RWPE1 (cell line): Measurements from ENCODE around the gene ATP5F1A.
A peak's percentile ranks its signal among the peaks of the same experiment; 100 is the strongest.

Experiments used
- CTCF ChIA-PET: fragments of 350-600 bp; sonication (Branson Sonifier 250); formaldehyde crosslinking; extraction: SDS; loops from one replicate; lab custom pipeline; 2021; lab: Yijun Ruan, JAX
- POLR2A ChIA-PET: fragments of 400-600 bp; formaldehyde crosslinking; extraction: SDS; loops from one replicate; lab custom pipeline; 2020; ENCODE audit warnings: antibody characterized with exemption; ENCODE audit not compliant: low non-redundant PET; lab: Yijun Ruan, JAX
- DNase-seq: peaks from one replicate; pipeline ENCODE4 v3.0.0; 2012; ENCODE audit warnings: low spot score
- H3K27ac ChIP-seq: fragments of 450-650 bp; 2 replicates; pipeline ENCODE4 v1.5.1; 2017
- TF ChIP-seq, protein P1 (sequence below): fragments of 450-650 bp; conservative IDR thresholded peaks from 2 replicates; pipeline ENCODE4 v1.5.1; 2017; ENCODE audit warnings: low read depth, mild to moderate bottlenecking

The ATP5F1A gene

DNA sequence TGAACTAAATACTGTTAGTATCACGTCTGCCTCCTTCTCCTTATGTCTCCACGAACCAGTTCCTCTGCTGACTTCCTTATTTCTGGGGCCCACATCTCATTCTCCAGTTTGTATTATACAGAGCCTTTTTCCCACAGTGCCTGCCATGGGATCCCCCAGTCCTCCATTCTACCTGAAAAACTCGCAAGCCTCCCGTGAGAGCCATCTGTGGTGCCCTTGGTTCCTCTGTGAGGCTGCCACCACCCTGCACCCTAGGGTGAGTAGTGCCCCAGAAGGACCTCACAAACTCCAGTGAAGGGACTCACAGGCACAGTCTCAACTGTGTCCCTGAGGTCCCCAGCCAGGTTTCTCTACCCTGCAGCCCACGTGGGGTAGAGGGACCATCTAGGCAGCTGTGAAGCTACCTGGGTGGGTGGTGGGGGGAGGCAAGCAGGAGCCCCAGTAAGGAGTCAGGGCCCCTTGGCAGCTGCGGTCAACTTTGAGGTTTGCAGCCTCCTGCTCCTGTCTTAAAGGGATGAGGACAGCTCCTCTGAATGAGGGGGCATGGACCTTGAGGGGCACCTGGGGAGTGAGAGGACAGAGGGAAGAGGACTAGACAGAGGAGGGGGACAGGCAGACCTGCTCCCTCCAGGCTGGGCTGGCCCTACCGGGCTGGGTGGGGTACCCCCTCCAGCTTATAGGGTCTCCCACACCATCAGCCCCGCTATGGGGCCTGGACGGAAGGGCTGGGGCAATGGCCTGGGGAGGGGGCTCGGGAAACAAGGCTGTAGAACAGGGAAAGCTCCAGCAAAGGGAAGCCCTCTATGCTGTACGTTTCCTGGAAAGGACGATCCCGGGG is 27.1 kb downstream of the ATP5F1A start:
- ChIA-PET CTCF (interaction anchor here (0.5 kb wide), 1 partner anchor 34 kb away, joined by 4 read pairs; no protein-coding TSS in a partner anchor), POLR2A (no interaction called here)
- H3K27ac ChIP-seq, result peak overlapping the region; percentile 58
- DNase-seq, result no peak
- TF ChIP-seq, protein P1, sequence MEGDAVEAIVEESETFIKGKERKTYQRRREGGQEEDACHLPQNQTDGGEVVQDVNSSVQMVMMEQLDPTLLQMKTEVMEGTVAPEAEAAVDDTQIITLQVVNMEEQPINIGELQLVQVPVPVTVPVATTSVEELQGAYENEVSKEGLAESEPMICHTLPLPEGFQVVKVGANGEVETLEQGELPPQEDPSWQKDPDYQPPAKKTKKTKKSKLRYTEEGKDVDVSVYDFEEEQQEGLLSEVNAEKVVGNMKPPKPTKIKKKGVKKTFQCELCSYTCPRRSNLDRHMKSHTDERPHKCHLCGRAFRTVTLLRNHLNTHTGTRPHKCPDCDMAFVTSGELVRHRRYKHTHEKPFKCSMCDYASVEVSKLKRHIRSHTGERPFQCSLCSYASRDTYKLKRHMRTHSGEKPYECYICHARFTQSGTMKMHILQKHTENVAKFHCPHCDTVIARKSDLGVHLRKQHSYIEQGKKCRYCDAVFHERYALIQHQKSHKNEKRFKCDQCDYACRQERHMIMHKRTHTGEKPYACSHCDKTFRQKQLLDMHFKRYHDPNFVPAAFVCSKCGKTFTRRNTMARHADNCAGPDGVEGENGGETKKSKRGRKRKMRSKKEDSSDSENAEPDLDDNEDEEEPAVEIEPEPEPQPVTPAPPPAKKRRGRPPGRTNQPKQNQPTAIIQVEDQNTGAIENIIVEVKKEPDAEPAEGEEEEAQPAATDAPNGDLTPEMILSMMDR, result no peak

DNA sequence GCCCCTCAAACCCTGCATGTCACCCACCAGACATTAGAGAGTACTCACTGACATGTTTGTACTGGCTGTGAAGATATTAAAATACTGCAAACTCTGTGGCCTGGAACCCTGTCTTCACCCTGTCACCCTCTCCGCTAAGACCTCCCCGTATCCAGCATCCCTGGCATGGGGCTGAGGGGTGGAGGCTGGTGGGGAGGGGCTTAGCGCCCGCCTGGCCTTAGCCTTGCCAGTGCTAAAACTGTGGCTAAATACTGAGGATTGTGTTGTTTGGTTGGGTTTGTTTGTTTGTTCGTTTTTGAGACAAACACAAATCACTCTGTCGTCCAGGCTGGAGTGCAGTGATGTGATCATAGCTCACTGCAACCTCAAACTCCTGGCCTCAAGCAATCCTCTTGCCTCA is 27.9 kb downstream of the ATP5F1A start:
- ChIA-PET CTCF (no interaction called here), POLR2A (no interaction called here)
- no peak for DNase-seq
- TF ChIP-seq, protein P1, result no peak
- peak overlapping the region; percentile 58 for H3K27ac ChIP-seq

DNA sequence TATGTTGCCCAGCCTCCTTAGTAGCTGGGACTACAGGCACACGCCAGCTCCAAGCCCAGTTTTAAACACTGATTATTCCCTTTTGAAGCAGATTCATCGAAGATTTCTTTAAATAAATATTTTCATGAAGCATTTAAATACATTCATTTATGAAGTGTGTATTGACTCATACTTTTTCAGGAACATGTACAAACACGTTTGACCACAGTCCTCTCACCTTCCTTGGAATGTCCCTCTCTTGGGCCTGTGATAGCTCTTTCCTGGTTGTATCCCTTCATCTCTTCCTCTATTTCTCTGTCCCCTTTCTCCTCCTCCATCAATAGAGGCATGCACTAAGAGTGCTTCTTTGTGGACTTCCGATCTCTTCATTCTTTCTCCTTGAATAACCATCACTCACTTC is 28.6 kb downstream of the ATP5F1A start:
- POLR2A ChIA-PET, result no interaction called here
- TF ChIP-seq, protein P1, result no peak
- H3K27ac ChIP-seq, result peak overlapping the region; percentile 58
- CTCF ChIA-PET, result no interaction called here
- DNase-seq, result peak; percentile 42

DNA sequence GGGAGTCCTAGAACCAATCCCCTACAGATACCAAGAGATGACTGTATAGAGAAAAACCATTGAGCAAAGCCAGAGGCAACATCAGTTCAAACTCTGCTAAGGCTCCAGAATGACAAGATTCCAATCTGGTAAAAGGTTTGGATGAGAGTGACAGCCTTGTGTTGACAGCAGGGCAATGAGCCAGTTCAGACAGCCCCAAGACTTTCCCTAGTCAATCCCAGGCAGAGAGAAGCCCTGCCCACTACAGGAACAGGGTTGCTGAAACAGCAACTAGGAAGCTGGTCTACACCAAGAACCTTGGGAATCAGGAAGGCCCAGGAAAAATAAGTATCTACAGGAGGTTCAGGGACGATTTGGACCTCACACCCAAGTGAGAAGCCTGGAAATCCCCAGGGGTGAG is 29.3 kb downstream of the ATP5F1A start:
- ChIA-PET CTCF (no interaction called here), POLR2A (no interaction called here)
- H3K27ac ChIP-seq, result peak overlapping the region; percentile 53; the same call in 1 of the 2 replicates
- TF ChIP-seq, protein P1, result no peak
- DNase-seq, result no peak

DNA sequence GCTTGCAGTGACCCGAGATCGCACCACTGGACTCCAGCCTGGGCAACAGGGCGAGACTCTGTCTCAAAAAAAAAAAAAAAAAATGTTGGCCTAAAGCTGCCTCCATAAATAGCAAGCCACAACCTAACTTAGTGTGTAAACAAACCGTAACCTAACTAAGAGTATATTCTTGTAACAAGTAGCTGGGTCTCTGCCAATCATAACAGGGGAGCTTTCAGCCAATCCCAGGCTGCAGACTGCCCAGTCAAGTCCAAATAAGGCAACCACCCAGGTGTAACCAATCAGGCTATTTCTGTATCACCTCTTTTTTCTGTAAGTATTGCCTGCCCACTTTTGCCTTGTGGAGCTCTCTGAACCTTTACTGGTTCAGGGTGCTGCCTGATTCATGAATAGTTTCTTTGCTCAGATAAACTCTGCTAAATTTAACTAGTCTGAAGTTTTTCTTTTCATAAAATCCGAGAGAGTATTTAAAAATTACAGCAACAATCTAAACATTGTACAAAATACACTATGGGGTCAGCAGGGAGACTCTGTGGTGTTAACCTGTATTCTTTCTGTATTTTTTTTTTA is 30.6 kb downstream of the ATP5F1A start:
- CTCF ChIA-PET, result no interaction called here
- TF ChIP-seq, protein P1, result no peak
- POLR2A ChIA-PET, result no interaction called here
- H3K27ac ChIP-seq, result no peak overlapping the region
- DNase-seq, result no peak

DNA sequence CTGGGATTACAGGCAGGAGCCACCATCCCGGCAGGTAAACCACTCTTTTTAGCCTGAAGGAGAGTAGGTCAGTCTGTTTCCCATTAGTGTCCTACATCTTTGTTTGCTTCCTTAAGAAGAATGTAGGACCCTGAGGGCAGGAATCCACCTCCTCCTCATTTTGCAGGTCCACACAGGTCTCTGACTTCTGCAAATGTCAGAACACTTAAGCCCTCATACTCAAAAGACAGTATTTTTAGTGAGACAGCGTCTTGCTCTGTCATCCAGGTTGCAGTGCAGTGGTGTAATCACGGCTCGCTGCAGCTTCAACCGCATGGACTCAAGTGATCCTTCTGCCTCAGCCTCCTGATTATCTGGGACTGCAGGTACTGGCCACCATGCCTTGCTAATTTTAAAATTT is 35.3 kb downstream of the ATP5F1A start:
- POLR2A ChIA-PET, result no interaction called here
- TF ChIP-seq, protein P1, result no peak
- peak; percentile 45 for DNase-seq
- CTCF ChIA-PET, result interaction anchor here (0.6 kb wide), 1 partner anchor 210 kb away, joined by 3 read pairs; no protein-coding TSS in a partner anchor
- H3K27ac ChIP-seq, result no peak overlapping the region; the same call in 1 of the 2 replicates
